ENCODE measurements around the gene FOXRED2.

GRCh38 chr22:36541831-36542411, 35.1 kb upstream of the FOXRED2 start:
- no peak for TF ChIP-seq CTCF (IDR thresholded peaks at IDR 0.05; ENCODE audit: low read depth, low read length)
- TF ChIP-seq EZH2phosphoT487 (IDR thresholded peaks at IDR 0.05; ENCODE audit: low read depth) = no peak

Measured in OCI-LY3 (cell line).